IMR-90 (cell line): Measurements from ENCODE around the gene HLA-DRB1. TPM values are rescaled to one million over a fixed set of nuclear protein-coding genes. Genes with fewer than 3 reads are reported as not detected.

ENCODE experiments used
- ATAC-seq: fragments of 200-7000 bp; cut with Tn5 transposase; 2 replicates; pipeline ENCODE4 v1.9.1; 2020; ENCODE audit warnings: low read depth, mild to moderate bottlenecking, moderate library complexity
- BruUV-seq: library from RNA; stranded (reverse); fragments of 400-500 nt; replicated peaks from 2 replicates; lab custom pipeline; 2021; lab: Mats Ljungman, UMichigan
- CTCF ChIA-PET: fragments of 300-600 bp; formaldehyde crosslinking; extraction: SDS; loops from one replicate; lab custom pipeline; 2021; ENCODE audit warnings: antibody characterized with exemption; lab: Yijun Ruan, JAX
- POLR2A ChIA-PET: fragments of 300-600 bp; sonication (Branson Sonifier 250); formaldehyde crosslinking; loops from one replicate; lab custom pipeline; 2022; ENCODE audit warnings: antibody characterized with exemption; ENCODE audit not compliant: unreplicated experiment; lab: Charles Lee
- DNase-seq: peaks from one replicate; pipeline ENCODE4 v3.0.0; 2013
- H2AFZ ChIP-seq: replicated peaks from 2 replicates; pipeline ENCODE3; 2013; ENCODE audit warnings: low read length, mild to moderate bottlenecking; ENCODE audit not compliant: poor library complexity
- H2AK5ac ChIP-seq: 2 replicates; pipeline ENCODE4 v1.6.1; 2013; ENCODE audit warnings: low read depth, low read length, inconsistent platforms
- H2AK9ac ChIP-seq: replicated peaks from 2 replicates; pipeline ENCODE3; 2013; ENCODE audit warnings: mild to moderate bottlenecking, low read depth, low read length, moderate library complexity; ENCODE audit not compliant: poor library complexity
- H2BK120ac ChIP-seq: 2 replicates; pipeline ENCODE4 v1.6.1; 2013; ENCODE audit warnings: low read depth, low read length, inconsistent platforms
- H2BK15ac ChIP-seq: 3 replicates; pipeline ENCODE4 v1.6.1; 2013; ENCODE audit warnings: low read depth, low read length, inconsistent platforms
- H2BK20ac ChIP-seq: 2 replicates; pipeline ENCODE4 v1.6.1; 2013; ENCODE audit warnings: low read depth, mild to moderate bottlenecking, inconsistent platforms, low read length, moderate library complexity
- H2BK5ac ChIP-seq: 2 replicates; pipeline ENCODE4 v1.6.1; 2013; ENCODE audit warnings: mild to moderate bottlenecking, low read depth, low read length, inconsistent platforms; ENCODE audit not compliant: poor library complexity, severe bottlenecking
- H3K14ac ChIP-seq: replicated peaks from 2 replicates; pipeline ENCODE4 v1.6.1; 2013; ENCODE audit warnings: low read depth, low read length, inconsistent platforms
- H3K18ac ChIP-seq: 2 replicates; pipeline ENCODE4 v1.6.1; 2013; ENCODE audit warnings: low read depth, low read length, control low read depth
- H3K23ac ChIP-seq: 2 replicates; pipeline ENCODE4 v1.6.1; 2013; ENCODE audit warnings: low read depth, low read length, inconsistent platforms
- H3K27ac ChIP-seq: 2 replicates; pipeline ENCODE4 v1.5.1; 2013; ENCODE audit warnings: mild to moderate bottlenecking, control low read depth, low read length; ENCODE audit not compliant: insufficient read depth
- H3K27me3 ChIP-seq: 2 replicates; pipeline ENCODE4 v1.6.1; 2013; ENCODE audit warnings: low read length; ENCODE audit not compliant: control insufficient read depth, insufficient read depth
- H3K36me3 ChIP-seq: 2 replicates; pipeline ENCODE4 v1.6.1; 2013; ENCODE audit warnings: low read length, mixed read lengths; ENCODE audit not compliant: control insufficient read depth, insufficient read depth
- H3K4ac ChIP-seq: 2 replicates; pipeline ENCODE4 v1.6.1; 2013; ENCODE audit warnings: low read depth, low read length, inconsistent platforms
- H3K4me1 ChIP-seq: 2 replicates; pipeline ENCODE4 v1.6.1; 2013; ENCODE audit warnings: low read length, mixed read lengths; ENCODE audit not compliant: control insufficient read depth, insufficient read depth
- H3K4me2 ChIP-seq: 2 replicates; pipeline ENCODE4 v1.6.1; 2013; ENCODE audit warnings: low read depth, mild to moderate bottlenecking, control low read depth, low read length, moderate library complexity
- H3K4me3 ChIP-seq: 2 replicates; pipeline ENCODE4 v1.5.1; 2013; ENCODE audit warnings: low read depth, mild to moderate bottlenecking, control low read depth, low read length, moderate library complexity; ENCODE audit not compliant: insufficient read depth
- H3K56ac ChIP-seq: 2 replicates; pipeline ENCODE4 v1.6.1; 2013; ENCODE audit warnings: low read length, inconsistent platforms; ENCODE audit not compliant: insufficient read depth; ENCODE audit errors: extremely low read depth
- H3K79me1 ChIP-seq, 2 experiments: 2 replicates each; pipeline ENCODE4 v1.6.1; 2013; ENCODE audit warnings: low read length in 2 of 2, inconsistent platforms in 1 of 2, low read depth in 1 of 2
- H3K9ac ChIP-seq: 2 replicates; pipeline ENCODE4 v1.6.1; 2013; ENCODE audit warnings: low read depth, low read length, control low read depth
- H3K9me1 ChIP-seq: 2 replicates; pipeline ENCODE4 v1.6.1; 2013; ENCODE audit warnings: low read length, inconsistent platforms; ENCODE audit not compliant: insufficient read depth
- H3K9me3 ChIP-seq: 2 replicates; pipeline ENCODE4 v1.6.1; 2013; ENCODE audit warnings: low read length; ENCODE audit not compliant: control insufficient read depth, insufficient read depth
- H4K20me1 ChIP-seq: 2 replicates; pipeline ENCODE4 v1.6.1; 2013; ENCODE audit warnings: low read length, inconsistent platforms; ENCODE audit not compliant: insufficient read depth
- H4K5ac ChIP-seq: 2 replicates; pipeline ENCODE4 v1.6.1; 2013; ENCODE audit warnings: mild to moderate bottlenecking, low read depth, low read length, control low read depth
- H4K8ac ChIP-seq, 2 experiments: 2 replicates each; pipeline ENCODE4 v1.6.1; 2013; ENCODE audit warnings: low read depth in 2 of 2, low read length in 2 of 2, control low read depth in 1 of 2, inconsistent platforms in 1 of 2
- H4K91ac ChIP-seq: 2 replicates; pipeline ENCODE4 v1.6.1; 2013; ENCODE audit warnings: low read depth, low read length, inconsistent platforms; ENCODE audit not compliant: insufficient read depth
- CEBPB ChIP-seq: IDR thresholded peaks from 2 replicates; pipeline ENCODE4 v1.6.1; 2012; ENCODE audit warnings: low read depth, low read length, improper control_type of control experiment
- MAFK ChIP-seq: IDR thresholded peaks from 2 replicates; pipeline ENCODE4 v1.6.1; 2012; ENCODE audit warnings: low read depth, low read length, improper control_type of control experiment
- MAZ ChIP-seq: IDR thresholded peaks from 2 replicates; pipeline ENCODE4 v1.6.1; 2012; ENCODE audit warnings: low read depth, mild to moderate bottlenecking, low read length, improper control_type of control experiment, moderate library complexity, borderline replicate concordance
- MXI1 ChIP-seq: IDR thresholded peaks from 2 replicates; pipeline ENCODE4 v1.6.1; 2012; ENCODE audit warnings: low read depth, mild to moderate bottlenecking, low read length, moderate library complexity, borderline replicate concordance
- RAD21 ChIP-seq: IDR thresholded peaks from 2 replicates; pipeline ENCODE4 v1.6.1; 2012; ENCODE audit warnings: low read length, improper control_type of control experiment
- WGBS, 2 experiments: methylation state at CpG; one replicate each; pipeline versions ENCODE4 v1.1.5 to v1.1.7; 2013; ENCODE audit warnings: missing lambda C conversion rate in 2 of 2; ENCODE audit not compliant: insufficient read length in 1 of 2; ENCODE audit errors: extremely low coverage in 2 of 2; 5-methylcytosine and 5-hydroxymethylcytosine counted together
- dilution Hi-C: fragments of 300-500 bp; cut with HindIII; formaldehyde crosslinking; loops from one replicate; pipeline ENCODE4 v1.14.3; 2018; ENCODE audit warnings: low sequenced_read_pairs; ENCODE audit not compliant: unreplicated experiment
- in situ Hi-C: fragments of 300-500 bp; cut with MboI; formaldehyde crosslinking; loops from 3 replicates; pipeline ENCODE4 v1.14.3; 2019; ENCODE audit warnings: low sequenced_read_pairs, inconsistent platforms, mixed read lengths
- intact Hi-C: fragments of 100-400 bp; cut with micrococcal nuclease; formaldehyde crosslinking; loops from 2 replicates; pipeline ENCODE4 v1.10.0; 2022
- polyA plus RNA-seq, 3 experiments: library from polyadenylated mRNA; depleted of rRNA; stranded (reverse); fragments of >200 nt; gene quantifications; 2 replicates each; pipeline ENCODE4 v1.2.3, GENCODE V29; 2012; ENCODE audit warnings: low replicate concordance in 1 of 3
- total RNA-seq: library from RNA; depleted of rRNA; stranded (reverse); fragments of >200 nt; gene quantifications from 2 replicates; pipeline ENCODE4 v1.2.3, GENCODE V29; 2012
- TF ChIP-seq, protein P1 (sequence below): conservative IDR thresholded peaks from 2 replicates; pipeline ENCODE4 v1.5.1; 2012; ENCODE audit warnings: mild to moderate bottlenecking, low read depth, low read length, improper control_type of control experiment
- TF ChIP-seq, protein P2 (sequence below): fragments of 150-350 bp; IDR thresholded peaks from 2 replicates; pipeline ENCODE4 v1.6.1; 2016; ENCODE audit warnings: low read depth, mild to moderate bottlenecking, low read length, moderate library complexity, borderline replicate concordance

Gene HLA-DRB1
- total and polyA plus RNA-seq, 2 of the 4 experiments (the other 2 are of a cell fraction), result not detected

DNA sequence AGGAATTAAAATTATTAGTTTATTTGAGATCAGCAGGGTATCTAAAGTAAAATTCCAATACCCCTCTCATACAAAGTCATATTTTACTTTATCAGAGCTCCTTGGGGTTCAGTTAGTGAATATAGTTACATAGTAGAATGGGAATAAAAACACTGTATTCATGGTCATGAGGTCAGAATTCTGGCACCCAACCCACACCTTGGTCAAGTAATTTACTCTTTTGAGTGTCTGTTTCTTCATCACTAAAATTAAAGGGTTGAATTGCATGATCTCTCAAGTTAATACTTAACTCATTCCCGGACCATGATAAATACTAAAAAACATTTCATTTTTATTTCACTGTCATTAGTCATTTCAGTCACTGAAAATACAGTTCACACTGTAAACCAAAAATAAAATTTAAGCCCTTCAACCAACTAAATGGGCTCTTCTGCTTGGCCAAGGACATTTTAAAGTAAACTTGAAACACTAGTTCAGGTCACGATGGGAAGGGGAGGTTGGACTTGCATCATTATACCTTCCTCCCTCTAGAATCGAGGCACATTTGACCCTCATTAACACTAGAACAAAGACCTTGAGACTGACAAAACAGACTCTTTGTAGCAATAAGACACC, 21.1 kb upstream of the HLA-DRB1 start:
- H2BK5ac ChIP-seq, result no peak overlapping the region
- no peak overlapping the region for H3K23ac ChIP-seq
- no peak overlapping the region for H3K4me3 ChIP-seq
- no peaks in the 10 kb centered on the region for H3K4me1 ChIP-seq
- no peak overlapping the region for H3K4me2 ChIP-seq
- no peak for DNase-seq
- H3K9ac ChIP-seq, result no peak overlapping the region
- POLR2A ChIA-PET, result no interaction called here
- H2AK5ac ChIP-seq, result no peak overlapping the region
- no peak overlapping the region for H2BK15ac ChIP-seq
- H3K14ac ChIP-seq, result no peak overlapping the region
- H4K8ac ChIP-seq, result no peak overlapping the region
- no peak overlapping the region for H3K27ac ChIP-seq
- BruUV-seq, result no TSS peak
- no peaks in the 10 kb centered on the region for H3K27me3 ChIP-seq
- no peak overlapping the region for H4K5ac ChIP-seq
- no peak for ATAC-seq
- intact Hi-C loops, result no loop called here
- H3K36me3 ChIP-seq, result no peaks in the 10 kb centered on the region
- H4K20me1 ChIP-seq, result no peaks in the 10 kb centered on the region
- no peak overlapping the region for H3K4ac ChIP-seq
- H2BK120ac ChIP-seq, result no peak overlapping the region
- dilution Hi-C loops, result no loop called here
- H3K79me1 ChIP-seq, result no peaks in the 10 kb centered on the region
- H2AFZ ChIP-seq, result no peak overlapping the region
- H3K9me3 ChIP-seq, result no peaks in the 10 kb centered on the region
- H2BK20ac ChIP-seq, result no peak overlapping the region
- CTCF ChIA-PET, result no interaction called here
- H2AK9ac ChIP-seq, result no peak overlapping the region
- no peak overlapping the region for H4K91ac ChIP-seq
- TF ChIP-seq CEBPB (no peak), RAD21 (no peak), MAZ (no peak), MAFK (no peak), MXI1 (no peak)
- TF ChIP-seq, protein P1, sequence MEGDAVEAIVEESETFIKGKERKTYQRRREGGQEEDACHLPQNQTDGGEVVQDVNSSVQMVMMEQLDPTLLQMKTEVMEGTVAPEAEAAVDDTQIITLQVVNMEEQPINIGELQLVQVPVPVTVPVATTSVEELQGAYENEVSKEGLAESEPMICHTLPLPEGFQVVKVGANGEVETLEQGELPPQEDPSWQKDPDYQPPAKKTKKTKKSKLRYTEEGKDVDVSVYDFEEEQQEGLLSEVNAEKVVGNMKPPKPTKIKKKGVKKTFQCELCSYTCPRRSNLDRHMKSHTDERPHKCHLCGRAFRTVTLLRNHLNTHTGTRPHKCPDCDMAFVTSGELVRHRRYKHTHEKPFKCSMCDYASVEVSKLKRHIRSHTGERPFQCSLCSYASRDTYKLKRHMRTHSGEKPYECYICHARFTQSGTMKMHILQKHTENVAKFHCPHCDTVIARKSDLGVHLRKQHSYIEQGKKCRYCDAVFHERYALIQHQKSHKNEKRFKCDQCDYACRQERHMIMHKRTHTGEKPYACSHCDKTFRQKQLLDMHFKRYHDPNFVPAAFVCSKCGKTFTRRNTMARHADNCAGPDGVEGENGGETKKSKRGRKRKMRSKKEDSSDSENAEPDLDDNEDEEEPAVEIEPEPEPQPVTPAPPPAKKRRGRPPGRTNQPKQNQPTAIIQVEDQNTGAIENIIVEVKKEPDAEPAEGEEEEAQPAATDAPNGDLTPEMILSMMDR, result no peak
- TF ChIP-seq, protein P2, sequence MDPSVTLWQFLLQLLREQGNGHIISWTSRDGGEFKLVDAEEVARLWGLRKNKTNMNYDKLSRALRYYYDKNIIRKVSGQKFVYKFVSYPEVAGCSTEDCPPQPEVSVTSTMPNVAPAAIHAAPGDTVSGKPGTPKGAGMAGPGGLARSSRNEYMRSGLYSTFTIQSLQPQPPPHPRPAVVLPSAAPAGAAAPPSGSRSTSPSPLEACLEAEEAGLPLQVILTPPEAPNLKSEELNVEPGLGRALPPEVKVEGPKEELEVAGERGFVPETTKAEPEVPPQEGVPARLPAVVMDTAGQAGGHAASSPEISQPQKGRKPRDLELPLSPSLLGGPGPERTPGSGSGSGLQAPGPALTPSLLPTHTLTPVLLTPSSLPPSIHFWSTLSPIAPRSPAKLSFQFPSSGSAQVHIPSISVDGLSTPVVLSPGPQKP, result no peak
- no CpG with 5 or more reads among the region's 3 CpGs for WGBS, 2 experiments
- in situ Hi-C loops, result no loop called here
- H3K56ac ChIP-seq, result no peak overlapping the region
- H3K18ac ChIP-seq, result no peak overlapping the region
- H3K9me1 ChIP-seq, result no peaks in the 10 kb centered on the region
